HepG2 (cell line): ENCODE results near the gene ZDHHC8. TPM values are rescaled to one million over a fixed set of nuclear protein-coding genes. Genes with fewer than 3 reads are reported as not detected.

Experiments used
- HDAC2 ChIP-seq: sonication (generic); formaldehyde crosslinking; IDR thresholded peaks from 2 replicates; pipeline ENCODE4 v1.4.0; 2020; ENCODE audit warnings: missing genetic modification reagents
- LCORL ChIP-seq, 2 experiments: fragments of 450-650 bp in 1 of 2; sonication (generic) in 1 of 2; formaldehyde crosslinking in 1 of 2; IDR thresholded peaks; 2 replicates each; pipeline versions ENCODE4 v1.5.0 to v1.6.1; 2017 to 2020; ENCODE audit warnings: antibody characterized with exemption in 1 of 2, missing genetic modification reagents in 1 of 2
- NCOR1 ChIP-seq: fragments of 200-600 bp; sonication (generic); IDR thresholded peaks from 2 replicates; pipeline ENCODE4 v1.7.0; 2017; ENCODE audit warnings: antibody characterized with exemption, low read length, borderline replicate concordance
- NR3C1 ChIP-seq: sonication (generic); formaldehyde crosslinking; IDR thresholded peaks from 2 replicates; pipeline ENCODE4 v1.4.0; 2020; ENCODE audit warnings: missing genetic modification reagents
- PCBP1 ChIP-seq: fragments of 200-400 bp; formaldehyde crosslinking; IDR thresholded peaks from 2 replicates; pipeline ENCODE4 v1.6.1; 2017; ENCODE audit warnings: mild to moderate bottlenecking, low read depth, low read length, borderline replicate concordance
- SIX4 ChIP-seq: sonication (generic); formaldehyde crosslinking; IDR thresholded peaks from 2 replicates; pipeline ENCODE4 v1.4.0; 2020; ENCODE audit warnings: missing genetic modification reagents
- SOX6 ChIP-seq, 2 experiments: fragments of 450-650 bp in 1 of 2; sonication (generic) in 1 of 2; formaldehyde crosslinking in 1 of 2; IDR thresholded peaks; 2 replicates each; pipeline versions ENCODE4 v1.4.0 to v1.6.1; 2017 to 2020; ENCODE audit warnings: antibody characterized with exemption in 1 of 2, mild to moderate bottlenecking in 1 of 2, missing genetic modification reagents in 1 of 2
- TBX3 ChIP-seq: fragments of 450-650 bp; IDR thresholded peaks from 2 replicates; pipeline ENCODE4 v1.6.1; 2017; ENCODE audit warnings: antibody characterized with exemption, mild to moderate bottlenecking, inconsistent platforms, borderline replicate concordance
- XBP1 ChIP-seq: sonication (generic); formaldehyde crosslinking; IDR thresholded peaks from 2 replicates; pipeline ENCODE4 v1.5.0; 2020; ENCODE audit warnings: missing genetic modification reagents
- ZNF317 ChIP-seq: sonication (generic); formaldehyde crosslinking; IDR thresholded peaks from 2 replicates; pipeline ENCODE4 v1.5.0; 2020; ENCODE audit warnings: mild to moderate bottlenecking, missing genetic modification reagents
- ZNF543 ChIP-seq: sonication (generic); formaldehyde crosslinking; IDR thresholded peaks from 2 replicates; pipeline ENCODE4 v1.4.0; 2020; ENCODE audit warnings: mild to moderate bottlenecking, missing genetic modification reagents
- ZNF557 ChIP-seq: sonication (generic); formaldehyde crosslinking; IDR thresholded peaks from 2 replicates; pipeline ENCODE4 v1.4.0; 2020; ENCODE audit warnings: missing genetic modification reagents
- ZNF607 ChIP-seq: sonication (generic); formaldehyde crosslinking; IDR thresholded peaks from 2 replicates; pipeline ENCODE4 v1.5.1; 2020; ENCODE audit warnings: missing genetic modification reagents, mild to moderate bottlenecking, borderline replicate concordance
- ZNF660 ChIP-seq: sonication (generic); formaldehyde crosslinking; IDR thresholded peaks from 2 replicates; pipeline ENCODE4 v1.5.1; 2020; ENCODE audit warnings: mild to moderate bottlenecking, low read depth, missing genetic modification reagents, borderline replicate concordance
- ZNF777 ChIP-seq: sonication (generic); formaldehyde crosslinking; IDR thresholded peaks from 2 replicates; pipeline ENCODE4 v1.4.0; 2020; ENCODE audit warnings: missing genetic modification reagents
- polyA plus RNA-seq, 8 experiments: library from polyadenylated mRNA; depleted of rRNA in 3 of 8; stranded (reverse) in 7 of 8; unstranded in 1 of 8; fragments of >200 nt; fragmentation: Illumina TruSeq in 4 of 8; extraction: Trizol in 4 of 8; gene quantifications; 2 replicates each; pipeline versions ENCODE4 v1.2.1 to v1.2.3, GENCODE V29; 2011 to 2016; ENCODE audit warnings: low read depth in 4 of 8, missing spikeins in 1 of 8, mixed read lengths in 1 of 8; ENCODE audit not compliant: insufficient read depth in 1 of 8
- total RNA-seq, 5 experiments: library from RNA; depleted of rRNA; stranded (reverse); fragments of >200 nt; fragmentation: Illumina TruSeq; extraction: Trizol; gene quantifications; 2 replicates each; pipeline ENCODE4 v1.2.3, GENCODE V29; 2016; ENCODE audit warnings: low read depth in 1 of 5
- TF ChIP-seq, protein P1 (sequence below): sonication (generic); formaldehyde crosslinking; IDR thresholded peaks from 2 replicates; pipeline ENCODE4 v1.4.0; 2020; ENCODE audit warnings: missing genetic modification reagents
- TF ChIP-seq, protein P2 (sequence below): sonication (generic); formaldehyde crosslinking; IDR thresholded peaks from 2 replicates; pipeline ENCODE4 v1.9.0; 2021; ENCODE audit warnings: missing genetic modification reagents, borderline replicate concordance
- TF ChIP-seq, protein P3 (sequence below): IDR thresholded peaks from 2 replicates; pipeline ENCODE4 v1.6.1; 2016; ENCODE audit warnings: low read depth, control low read depth
- TF ChIP-seq, protein P4 (sequence below): sonication (generic); formaldehyde crosslinking; IDR thresholded peaks from 2 replicates; pipeline ENCODE4; 2020; ENCODE audit warnings: missing genetic modification reagents, mild to moderate bottlenecking, borderline replicate concordance

The ZDHHC8 gene
- total and polyA plus RNA-seq, 2 of the 13 experiments (the other 11 are each of a cell fraction or from before 2014, with no cell fraction given), result 7.5 to 21.3 TPM

DNA sequence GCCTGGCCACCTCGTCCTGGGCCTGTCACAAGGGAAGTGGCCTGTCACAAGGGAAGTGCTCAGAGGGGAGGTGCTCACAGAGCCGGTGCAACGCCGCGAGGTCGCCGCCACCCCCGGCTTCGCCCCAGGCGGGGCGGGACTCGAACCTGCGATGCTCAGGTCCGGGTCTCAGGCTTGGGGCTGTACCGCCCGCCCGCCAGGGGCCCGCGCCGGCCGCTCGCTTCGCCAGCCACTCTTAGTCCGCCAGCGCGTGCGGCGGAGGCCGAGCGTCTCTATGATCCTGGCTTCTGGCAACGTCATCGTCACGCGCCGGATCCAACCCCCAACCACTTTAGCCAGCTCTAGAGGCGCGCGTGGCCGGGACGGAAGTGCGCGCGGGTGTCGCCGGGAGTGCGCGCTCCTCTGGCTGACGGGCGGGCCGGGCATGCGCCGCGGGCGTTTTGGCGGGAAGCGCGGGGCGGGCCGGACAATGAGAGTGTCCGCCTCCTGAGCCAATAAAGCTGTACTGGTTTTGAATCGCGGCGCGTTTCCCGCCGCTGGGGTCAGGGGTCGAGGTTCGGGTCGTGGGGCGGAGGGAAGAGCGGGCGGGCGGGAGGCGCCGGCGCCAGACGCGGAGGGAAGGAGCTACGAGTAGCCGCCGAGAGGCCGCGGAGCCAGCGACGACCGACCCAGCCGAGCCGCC lies 14.5 kb upstream of the ZDHHC8 start, which contains the start of gene TRMT2A (continued):
- peak; percentile 68; the same call in 1 of the 2 replicates for TF ChIP-seq TBX3
- TF ChIP-seq ZNF660 (CRISPR knock-in tag), result no peak
- TF ChIP-seq, protein P1, sequence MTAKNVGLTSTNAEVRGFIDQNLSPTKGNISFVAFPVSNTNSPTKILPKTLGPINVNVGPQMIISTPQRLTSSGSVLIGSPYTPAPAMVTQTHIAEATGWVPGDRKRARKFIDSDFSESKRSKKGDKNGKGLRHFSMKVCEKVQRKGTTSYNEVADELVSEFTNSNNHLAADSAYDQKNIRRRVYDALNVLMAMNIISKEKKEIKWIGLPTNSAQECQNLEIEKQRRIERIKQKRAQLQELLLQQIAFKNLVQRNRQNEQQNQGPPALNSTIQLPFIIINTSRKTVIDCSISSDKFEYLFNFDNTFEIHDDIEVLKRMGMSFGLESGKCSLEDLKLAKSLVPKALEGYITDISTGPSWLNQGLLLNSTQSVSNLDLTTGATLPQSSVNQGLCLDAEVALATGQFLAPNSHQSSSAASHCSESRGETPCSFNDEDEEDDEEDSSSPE (CRISPR knock-in tag), result peak; percentile 100
- no peak for TF ChIP-seq ZNF557
- peak; percentile 29; the same call in 1 of the 2 replicates for TF ChIP-seq HDAC2 (CRISPR knock-in tag)
- TF ChIP-seq SIX4 (CRISPR knock-in tag), result no peak
- TF ChIP-seq NCOR1, result peak; percentile 56; the same call in 1 of the 2 replicates
- TF ChIP-seq, protein P2, sequence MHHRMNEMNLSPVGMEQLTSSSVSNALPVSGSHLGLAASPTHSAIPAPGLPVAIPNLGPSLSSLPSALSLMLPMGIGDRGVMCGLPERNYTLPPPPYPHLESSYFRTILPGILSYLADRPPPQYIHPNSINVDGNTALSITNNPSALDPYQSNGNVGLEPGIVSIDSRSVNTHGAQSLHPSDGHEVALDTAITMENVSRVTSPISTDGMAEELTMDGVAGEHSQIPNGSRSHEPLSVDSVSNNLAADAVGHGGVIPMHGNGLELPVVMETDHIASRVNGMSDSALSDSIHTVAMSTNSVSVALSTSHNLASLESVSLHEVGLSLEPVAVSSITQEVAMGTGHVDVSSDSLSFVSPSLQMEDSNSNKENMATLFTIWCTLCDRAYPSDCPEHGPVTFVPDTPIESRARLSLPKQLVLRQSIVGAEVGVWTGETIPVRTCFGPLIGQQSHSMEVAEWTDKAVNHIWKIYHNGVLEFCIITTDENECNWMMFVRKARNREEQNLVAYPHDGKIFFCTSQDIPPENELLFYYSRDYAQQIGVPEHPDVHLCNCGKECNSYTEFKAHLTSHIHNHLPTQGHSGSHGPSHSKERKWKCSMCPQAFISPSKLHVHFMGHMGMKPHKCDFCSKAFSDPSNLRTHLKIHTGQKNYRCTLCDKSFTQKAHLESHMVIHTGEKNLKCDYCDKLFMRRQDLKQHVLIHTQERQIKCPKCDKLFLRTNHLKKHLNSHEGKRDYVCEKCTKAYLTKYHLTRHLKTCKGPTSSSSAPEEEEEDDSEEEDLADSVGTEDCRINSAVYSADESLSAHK (CRISPR knock-in tag), result no peak
- TF ChIP-seq SOX6 (IDR thresholded peaks at IDR 0.05), result no peak
- peak; percentile 54; the same call in 1 of the 2 replicates for TF ChIP-seq SOX6 (CRISPR knock-in tag; IDR thresholded peaks at IDR 0.05)
- no peak for TF ChIP-seq PCBP1
- 0 out of 2 replicates have a peak, but pooled peaks have one; percentile 20 for TF ChIP-seq ZNF317
- TF ChIP-seq ZNF543 (CRISPR knock-in tag), result 0 out of 2 replicates have a peak, but pooled peaks have one; percentile 22
- TF ChIP-seq, protein P3, sequence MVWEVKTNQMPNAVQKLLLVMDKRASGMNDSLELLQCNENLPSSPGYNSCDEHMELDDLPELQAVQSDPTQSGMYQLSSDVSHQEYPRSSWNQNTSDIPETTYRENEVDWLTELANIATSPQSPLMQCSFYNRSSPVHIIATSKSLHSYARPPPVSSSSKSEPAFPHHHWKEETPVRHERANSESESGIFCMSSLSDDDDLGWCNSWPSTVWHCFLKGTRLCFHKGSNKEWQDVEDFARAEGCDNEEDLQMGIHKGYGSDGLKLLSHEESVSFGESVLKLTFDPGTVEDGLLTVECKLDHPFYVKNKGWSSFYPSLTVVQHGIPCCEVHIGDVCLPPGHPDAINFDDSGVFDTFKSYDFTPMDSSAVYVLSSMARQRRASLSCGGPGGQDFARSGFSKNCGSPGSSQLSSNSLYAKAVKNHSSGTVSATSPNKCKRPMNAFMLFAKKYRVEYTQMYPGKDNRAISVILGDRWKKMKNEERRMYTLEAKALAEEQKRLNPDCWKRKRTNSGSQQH (CRISPR knock-in tag), result peak; percentile 56; the same call in 1 of the 2 replicates
- no peak for TF ChIP-seq LCORL (IDR thresholded peaks at IDR 0.05)
- TF ChIP-seq LCORL (CRISPR knock-in tag; IDR thresholded peaks at IDR 0.05), result peak; percentile 50; the same call in 1 of the 2 replicates
- TF ChIP-seq NR3C1 (CRISPR knock-in tag), result no peak
- peak; percentile 58; the same call in 1 of the 2 replicates for TF ChIP-seq ZNF607
- TF ChIP-seq, protein P4, sequence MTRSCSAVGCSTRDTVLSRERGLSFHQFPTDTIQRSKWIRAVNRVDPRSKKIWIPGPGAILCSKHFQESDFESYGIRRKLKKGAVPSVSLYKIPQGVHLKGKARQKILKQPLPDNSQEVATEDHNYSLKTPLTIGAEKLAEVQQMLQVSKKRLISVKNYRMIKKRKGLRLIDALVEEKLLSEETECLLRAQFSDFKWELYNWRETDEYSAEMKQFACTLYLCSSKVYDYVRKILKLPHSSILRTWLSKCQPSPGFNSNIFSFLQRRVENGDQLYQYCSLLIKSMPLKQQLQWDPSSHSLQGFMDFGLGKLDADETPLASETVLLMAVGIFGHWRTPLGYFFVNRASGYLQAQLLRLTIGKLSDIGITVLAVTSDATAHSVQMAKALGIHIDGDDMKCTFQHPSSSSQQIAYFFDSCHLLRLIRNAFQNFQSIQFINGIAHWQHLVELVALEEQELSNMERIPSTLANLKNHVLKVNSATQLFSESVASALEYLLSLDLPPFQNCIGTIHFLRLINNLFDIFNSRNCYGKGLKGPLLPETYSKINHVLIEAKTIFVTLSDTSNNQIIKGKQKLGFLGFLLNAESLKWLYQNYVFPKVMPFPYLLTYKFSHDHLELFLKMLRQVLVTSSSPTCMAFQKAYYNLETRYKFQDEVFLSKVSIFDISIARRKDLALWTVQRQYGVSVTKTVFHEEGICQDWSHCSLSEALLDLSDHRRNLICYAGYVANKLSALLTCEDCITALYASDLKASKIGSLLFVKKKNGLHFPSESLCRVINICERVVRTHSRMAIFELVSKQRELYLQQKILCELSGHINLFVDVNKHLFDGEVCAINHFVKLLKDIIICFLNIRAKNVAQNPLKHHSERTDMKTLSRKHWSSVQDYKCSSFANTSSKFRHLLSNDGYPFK (CRISPR knock-in tag), result peak; percentile 70; the same call in 1 of the 2 replicates
- no peak; the same call in 1 of the 2 replicates for TF ChIP-seq ZNF777 (CRISPR knock-in tag)
- no peak for TF ChIP-seq XBP1 (CRISPR knock-in tag)
